GM23338 (cell line): Measurements from ENCODE around the gene OTUD4. TPM values are rescaled to one million over a fixed set of nuclear protein-coding genes. Genes with fewer than 3 reads are reported as not detected.

Experiments used
- ATAC-seq: fragments of 200-7000 bp; cut with Tn5 transposase; 3 replicates; pipeline ENCODE4 v1.9.1; 2020
- DNase-seq: peaks from one replicate; pipeline ENCODE4 v3.0.0-alpha.2; 2015; ENCODE audit warnings: low spot score
- H2AFZ ChIP-seq: fragments of 200-600 bp; sonication (generic); 2 replicates; pipeline ENCODE4 v1.8.0; 2016; ENCODE audit warnings: antibody characterized with exemption, mild to moderate bottlenecking, moderate library complexity
- H3F3A ChIP-seq: fragments of 200-600 bp; sonication (generic); replicated peaks from 2 replicates; pipeline ENCODE4 v1.8.0; 2017; ENCODE audit warnings: antibody characterized with exemption, mixed run types, low read depth
- H3K27ac ChIP-seq: fragments of 200-600 bp; sonication (generic); 2 replicates; pipeline ENCODE4 v1.6.1; 2016; ENCODE audit warnings: low read depth
- H3K27me3 ChIP-seq: fragments of 200-600 bp; sonication (generic); 2 replicates; pipeline ENCODE4 v1.8.0; 2016; ENCODE audit warnings: mild to moderate bottlenecking, mixed run types, moderate library complexity; ENCODE audit not compliant: insufficient read depth
- H3K36me3 ChIP-seq: fragments of 200-600 bp; sonication (generic); 2 replicates; pipeline ENCODE4 v1.8.0; 2016; ENCODE audit warnings: mild to moderate bottlenecking; ENCODE audit not compliant: insufficient read depth
- H3K4me1 ChIP-seq: fragments of 200-600 bp; sonication (generic); 2 replicates; pipeline ENCODE4 v1.8.0; 2016; ENCODE audit warnings: mild to moderate bottlenecking, moderate library complexity; ENCODE audit not compliant: insufficient read depth
- H3K4me2 ChIP-seq: fragments of 200-600 bp; sonication (generic); 2 replicates; pipeline ENCODE4 v1.7.1; 2017; ENCODE audit warnings: mixed run types
- H3K4me3 ChIP-seq: fragments of 200-600 bp; sonication (generic); 2 replicates; pipeline ENCODE4 v1.6.1; 2016; ENCODE audit warnings: mixed run types
- H3K79me2 ChIP-seq: fragments of 200-600 bp; sonication (generic); replicated peaks from 2 replicates; pipeline ENCODE4 v1.8.0; 2017; ENCODE audit warnings: mild to moderate bottlenecking; ENCODE audit not compliant: insufficient read depth
- H3K9me2 ChIP-seq: fragments of 200-600 bp; sonication (generic); 2 replicates; pipeline ENCODE4 v1.8.0; 2017; ENCODE audit not compliant: insufficient read depth
- H4K20me1 ChIP-seq: fragments of 200-600 bp; sonication (generic); replicated peaks from 2 replicates; pipeline ENCODE4 v1.8.0; 2017; ENCODE audit warnings: mild to moderate bottlenecking; ENCODE audit not compliant: insufficient read depth
- H3K27ac Mint-ChIP-seq: 2 replicates; pipeline ENCODE4 v1.8.0; 2020; ENCODE audit warnings: inconsistent platforms, mild to moderate bottlenecking, moderate library complexity, mixed read lengths
- H3K27me3 Mint-ChIP-seq: 3 replicates; pipeline ENCODE4 v1.8.0; 2022; ENCODE audit warnings: low read depth, mild to moderate bottlenecking, moderate library complexity, mixed read lengths, inconsistent platforms; ENCODE audit not compliant: insufficient read depth, poor library complexity
- H3K36me3 Mint-ChIP-seq: 3 replicates; pipeline ENCODE4 v1.8.0; 2021; ENCODE audit warnings: low read depth, mild to moderate bottlenecking, inconsistent platforms, moderate library complexity, mixed read lengths
- H3K4me1 Mint-ChIP-seq: 3 replicates; pipeline ENCODE4 v1.8.0; 2020; ENCODE audit warnings: mild to moderate bottlenecking, inconsistent platforms, mixed read lengths
- H3K4me3 Mint-ChIP-seq: 3 replicates; pipeline ENCODE4 v1.8.0; 2021; ENCODE audit warnings: moderate library complexity, mild to moderate bottlenecking, inconsistent platforms, mixed read lengths
- H3K9me3 Mint-ChIP-seq: 3 replicates; pipeline ENCODE4 v1.8.0; 2020; ENCODE audit warnings: moderate library complexity, mild to moderate bottlenecking, inconsistent platforms, mixed read lengths
- CREB1 ChIP-seq: fragments of 250-450 bp; sonication (Bioruptor Pico); IDR thresholded peaks from 2 replicates; pipeline ENCODE4 v1.5.0; 2020; ENCODE audit warnings: low read depth, mild to moderate bottlenecking, moderate library complexity
- CTCF ChIP-seq, 2 experiments: fragments of 200-600 bp in 1 of 2; sonication (generic) in 1 of 2; conservative IDR thresholded peaks; 2 replicates each; pipeline versions ENCODE4 v1.5.1 to v1.6.1; 2016 to 2017; ENCODE audit warnings: antibody characterized with exemption in 2 of 2, low read depth in 2 of 2, mild to moderate bottlenecking in 2 of 2, moderate library complexity in 1 of 2
- ETS1 ChIP-seq: IDR thresholded peaks from 2 replicates; pipeline ENCODE4 v1.6.1; 2016; ENCODE audit warnings: antibody characterized with exemption
- EZH2 ChIP-seq: fragments of 200-600 bp; sonication (generic); IDR thresholded peaks from one replicate; pipeline ENCODE4 v1.8.0; 2017; ENCODE audit warnings: antibody characterized with exemption, mild to moderate bottlenecking, low read depth; ENCODE audit not compliant: unreplicated experiment
- EZH2phosphoT487 ChIP-seq: fragments of 200-600 bp; sonication (generic); IDR thresholded peaks from one replicate; pipeline ENCODE4 v1.8.1; 2018; ENCODE audit warnings: antibody characterized with exemption; ENCODE audit not compliant: unreplicated experiment
- JUNB ChIP-seq: IDR thresholded peaks from one replicate; pipeline ENCODE4 v1.6.1; 2016; ENCODE audit warnings: antibody characterized with exemption; ENCODE audit not compliant: unreplicated experiment
- NANOG ChIP-seq: IDR thresholded peaks from 2 replicates; pipeline ENCODE4 v1.6.1; 2016; ENCODE audit warnings: antibody characterized with exemption, borderline replicate concordance
- POLR2AphosphoS5 ChIP-seq: IDR thresholded peaks from 2 replicates; pipeline ENCODE4 v1.6.1; 2016; ENCODE audit warnings: antibody characterized with exemption, low read depth
- REST ChIP-seq: IDR thresholded peaks from one replicate; pipeline ENCODE4 v1.6.1; 2018; ENCODE audit warnings: antibody characterized with exemption; ENCODE audit not compliant: unreplicated experiment
- STAT1 ChIP-seq: IDR thresholded peaks from one replicate; pipeline ENCODE4 v1.6.1; 2016; ENCODE audit warnings: antibody characterized with exemption; ENCODE audit not compliant: unreplicated experiment
- ZNF114 ChIP-seq: fragments of 250-450 bp; sonication (Bioruptor Pico); IDR thresholded peaks from 2 replicates; pipeline ENCODE4 v1.5.0; 2020; ENCODE audit warnings: mild to moderate bottlenecking, moderate library complexity
- ZNF331 ChIP-seq: fragments of 250-450 bp; sonication (Bioruptor Pico); IDR thresholded peaks from 2 replicates; pipeline ENCODE4 v1.5.0; 2020; ENCODE audit warnings: low read depth, mild to moderate bottlenecking, moderate library complexity
- polyA plus RNA-seq: library from polyadenylated mRNA; unstranded; fragments of >200 nt; fragmentation: Nextera tagmentation; extraction: Ambion mirVana; gene quantifications from 2 replicates; pipeline ENCODE4 v1.2.1, GENCODE V29; 2016
- total RNA-seq: library from RNA; depleted of rRNA; stranded (reverse); fragments of >200 nt; shearing (Covaris generic); gene quantifications from 2 replicates; pipeline ENCODE4 v1.2.3, GENCODE V29; 2014
- TF ChIP-seq, protein P1 (sequence below): fragments of 250-450 bp; sonication (Bioruptor Pico); IDR thresholded peaks from 2 replicates; pipeline ENCODE4 v1.5.0; 2020; ENCODE audit warnings: mild to moderate bottlenecking, moderate library complexity

Gene OTUD4
- total and polyA plus RNA-seq, 2 experiments from 2014 or later, result 17.9 to 53.2 TPM

DNA sequence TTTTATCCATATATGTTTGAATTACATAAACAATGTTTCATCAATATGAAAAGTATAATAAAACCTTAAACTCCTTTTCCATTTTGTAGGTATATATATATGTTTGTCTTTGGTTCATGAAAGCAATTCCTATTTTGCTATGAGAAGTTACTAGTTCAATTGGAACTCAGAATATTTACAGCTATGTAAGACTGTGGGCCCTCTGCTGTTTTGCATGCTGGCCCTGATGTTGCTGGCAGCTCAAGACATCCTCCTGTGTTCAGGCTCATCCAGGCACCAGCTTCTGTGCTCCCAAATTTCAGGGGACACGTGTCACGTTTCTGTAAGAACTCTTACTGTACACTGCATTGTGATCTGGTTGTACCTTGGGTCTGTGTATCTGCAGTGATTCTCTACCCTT is 38.7 kb upstream of the OTUD4 start:
- DNase-seq (no peak), ATAC-seq (no peak)
- H3K79me2 ChIP-seq, result no peaks in the 10 kb centered on the region
- H3K4me3 ChIP-seq, result no peak overlapping the region
- H3K36me3 ChIP-seq, result no peaks in the 10 kb centered on the region
- peak overlapping the region; percentile 76 for H2AFZ ChIP-seq
- no peaks in the 10 kb centered on the region for H3K9me2 ChIP-seq
- no peak overlapping the region for H3K4me2 ChIP-seq
- H3F3A ChIP-seq, result no peaks in the 10 kb centered on the region
- no peak overlapping the region for H3K27ac ChIP-seq
- no peaks in the 10 kb centered on the region for H3K36me3 Mint-ChIP-seq
- H3K4me1 ChIP-seq, result peaks cover 19% of the 10 kb centered on the region
- H3K27me3 Mint-ChIP-seq, result no peaks in the 10 kb centered on the region
- H3K27me3 ChIP-seq, result no peaks in the 10 kb centered on the region
- H3K9me3 Mint-ChIP-seq, result no peaks in the 10 kb centered on the region
- no peak for TF ChIP-seq POLR2AphosphoS5
- TF ChIP-seq CTCF (conservative IDR thresholded peaks at IDR 0.05; ENCODE audit: low read depth in 2 of 2), result no peak
- TF ChIP-seq NANOG, result no peak
- TF ChIP-seq STAT1, result no peak
- TF ChIP-seq EZH2, result no peak
- TF ChIP-seq, protein P1, sequence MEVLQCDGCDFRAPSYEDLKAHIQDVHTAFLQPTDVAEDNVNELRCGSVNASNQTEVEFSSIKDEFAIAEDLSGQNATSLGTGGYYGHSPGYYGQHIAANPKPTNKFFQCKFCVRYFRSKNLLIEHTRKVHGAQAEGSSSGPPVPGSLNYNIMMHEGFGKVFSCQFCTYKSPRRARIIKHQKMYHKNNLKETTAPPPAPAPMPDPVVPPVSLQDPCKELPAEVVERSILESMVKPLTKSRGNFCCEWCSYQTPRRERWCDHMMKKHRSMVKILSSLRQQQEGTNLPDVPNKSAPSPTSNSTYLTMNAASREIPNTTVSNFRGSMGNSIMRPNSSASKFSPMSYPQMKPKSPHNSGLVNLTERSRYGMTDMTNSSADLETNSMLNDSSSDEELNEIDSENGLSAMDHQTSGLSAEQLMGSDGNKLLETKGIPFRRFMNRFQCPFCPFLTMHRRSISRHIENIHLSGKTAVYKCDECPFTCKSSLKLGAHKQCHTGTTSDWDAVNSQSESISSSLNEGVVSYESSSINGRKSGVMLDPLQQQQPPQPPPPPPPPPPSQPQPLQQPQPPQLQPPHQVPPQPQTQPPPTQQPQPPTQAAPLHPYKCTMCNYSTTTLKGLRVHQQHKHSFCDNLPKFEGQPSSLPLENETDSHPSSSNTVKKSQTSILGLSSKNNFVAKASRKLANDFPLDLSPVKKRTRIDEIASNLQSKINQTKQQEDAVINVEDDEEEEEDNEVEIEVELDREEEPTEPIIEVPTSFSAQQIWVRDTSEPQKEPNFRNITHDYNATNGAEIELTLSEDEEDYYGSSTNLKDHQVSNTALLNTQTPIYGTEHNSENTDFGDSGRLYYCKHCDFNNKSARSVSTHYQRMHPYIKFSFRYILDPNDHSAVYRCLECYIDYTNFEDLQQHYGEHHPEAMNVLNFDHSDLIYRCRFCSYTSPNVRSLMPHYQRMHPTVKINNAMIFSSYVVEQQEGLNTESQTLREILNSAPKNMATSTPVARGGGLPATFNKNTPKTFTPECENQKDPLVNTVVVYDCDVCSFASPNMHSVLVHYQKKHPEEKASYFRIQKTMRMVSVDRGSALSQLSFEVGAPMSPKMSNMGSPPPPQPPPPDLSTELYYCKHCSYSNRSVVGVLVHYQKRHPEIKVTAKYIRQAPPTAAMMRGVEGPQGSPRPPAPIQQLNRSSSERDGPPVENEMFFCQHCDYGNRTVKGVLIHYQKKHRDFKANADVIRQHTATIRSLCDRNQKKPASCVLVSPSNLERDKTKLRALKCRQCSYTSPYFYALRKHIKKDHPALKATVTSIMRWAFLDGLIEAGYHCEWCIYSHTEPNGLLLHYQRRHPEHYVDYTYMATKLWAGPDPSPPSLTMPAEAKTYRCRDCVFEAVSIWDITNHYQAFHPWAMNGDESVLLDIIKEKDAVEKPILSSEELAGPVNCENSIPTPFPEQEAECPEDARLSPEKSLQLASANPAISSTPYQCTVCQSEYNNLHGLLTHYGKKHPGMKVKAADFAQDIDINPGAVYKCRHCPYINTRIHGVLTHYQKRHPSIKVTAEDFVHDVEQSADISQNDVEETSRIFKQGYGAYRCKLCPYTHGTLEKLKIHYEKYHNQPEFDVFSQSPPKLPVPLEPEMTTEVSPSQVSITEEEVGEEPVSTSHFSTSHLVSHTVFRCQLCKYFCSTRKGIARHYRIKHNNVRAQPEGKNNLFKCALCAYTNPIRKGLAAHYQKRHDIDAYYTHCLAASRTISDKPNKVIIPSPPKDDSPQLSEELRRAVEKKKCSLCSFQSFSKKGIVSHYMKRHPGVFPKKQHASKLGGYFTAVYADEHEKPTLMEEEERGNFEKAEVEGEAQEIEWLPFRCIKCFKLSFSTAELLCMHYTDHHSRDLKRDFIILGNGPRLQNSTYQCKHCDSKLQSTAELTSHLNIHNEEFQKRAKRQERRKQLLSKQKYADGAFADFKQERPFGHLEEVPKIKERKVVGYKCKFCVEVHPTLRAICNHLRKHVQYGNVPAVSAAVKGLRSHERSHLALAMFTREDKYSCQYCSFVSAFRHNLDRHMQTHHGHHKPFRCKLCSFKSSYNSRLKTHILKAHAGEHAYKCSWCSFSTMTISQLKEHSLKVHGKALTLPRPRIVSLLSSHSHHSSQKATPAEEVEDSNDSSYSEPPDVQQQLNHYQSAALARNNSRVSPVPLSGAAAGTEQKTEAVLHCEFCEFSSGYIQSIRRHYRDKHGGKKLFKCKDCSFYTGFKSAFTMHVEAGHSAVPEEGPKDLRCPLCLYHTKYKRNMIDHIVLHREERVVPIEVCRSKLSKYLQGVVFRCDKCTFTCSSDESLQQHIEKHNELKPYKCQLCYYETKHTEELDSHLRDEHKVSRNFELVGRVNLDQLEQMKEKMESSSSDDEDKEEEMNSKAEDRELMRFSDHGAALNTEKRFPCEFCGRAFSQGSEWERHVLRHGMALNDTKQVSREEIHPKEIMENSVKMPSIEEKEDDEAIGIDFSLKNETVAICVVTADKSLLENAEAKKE (CRISPR knock-in tag), result no peak
- no peak for TF ChIP-seq JUNB
- no peak for TF ChIP-seq REST
- TF ChIP-seq EZH2phosphoT487, result no peak
- TF ChIP-seq ETS1, result no peak
- TF ChIP-seq ZNF114 (CRISPR knock-in tag), result no peak
- TF ChIP-seq ZNF331 (CRISPR knock-in tag), result no peak
- TF ChIP-seq CREB1 (CRISPR knock-in tag), result no peak
- H3K27ac Mint-ChIP-seq, result no peak overlapping the region
- H4K20me1 ChIP-seq, result no peaks in the 10 kb centered on the region
- H3K4me3 Mint-ChIP-seq, result no peak overlapping the region
- H3K4me1 Mint-ChIP-seq, result peaks cover 19% of the 10 kb centered on the region
